ENCODE data around the gene CMTR1.

The CMTR1 gene

GRCh38 chr6:37481711-37482605 is 48.9 kb downstream of the CMTR1 start:
- in situ Hi-C loops (cut with HindIII; ENCODE audit: low pct_ligation_motif_present, low sequenced_read_pairs): no loop called here
- peaks cover 27% of the 10 kb centered on the region for H3K36me3 ChIP-seq (replicated peaks)

GRCh38 chr6:37482606-37483251 is 49.7 kb downstream of the CMTR1 start:
- Histone ChIP-seq H3K36me3 (replicated peaks) (peaks cover 26% of the 10 kb centered on the region), H3K27me3 (replicated peaks) (no peaks in the 10 kb centered on the region), H3K27ac (no peak overlapping the region), H3K4me3 (ENCODE audit: low read depth, low read length) (no peak overlapping the region)
- no peak for TF ChIP-seq CTCF (IDR thresholded peaks at IDR 0.05; ENCODE audit: low read depth, low read length, missing control alignments)
- DNase-seq: no peak
- in situ Hi-C loops (cut with HindIII; ENCODE audit: low pct_ligation_motif_present, low sequenced_read_pairs): no loop called here

More at GRCh38 chr6:37481711-37482605, 48.9 kb downstream of the CMTR1 start:
- Histone ChIP-seq H3K27ac (no peak overlapping the region), H3K4me3 (ENCODE audit: low read depth, low read length) (no peak overlapping the region), H3K27me3 (replicated peaks) (no peaks in the 10 kb centered on the region)
- no peak for DNase-seq
- no peak for TF ChIP-seq CTCF (IDR thresholded peaks at IDR 0.05; ENCODE audit: low read depth, low read length, missing control alignments)

- no peak for TF ChIP-seq CTCF (IDR thresholded peaks at IDR 0.05; ENCODE audit: low read depth, low read length, missing control alignments)
- peaks cover 26% of the 10 kb centered on the region for H3K36me3 ChIP-seq (replicated peaks)
- no peak overlapping the region for H3K27ac ChIP-seq
- H3K27me3 ChIP-seq (replicated peaks): no peaks in the 10 kb centered on the region
- DNase-seq: no peak
- in situ Hi-C loops (cut with HindIII; ENCODE audit: low pct_ligation_motif_present, low sequenced_read_pairs): no loop called here
- H3K4me3 ChIP-seq (ENCODE audit: low read depth, low read length): no peak overlapping the region
These were observed 50.4 kb downstream of the CMTR1 start for GRCh38 chr6:37483252-37483901.

- peak; percentile 19 for DNase-seq
- Histone ChIP-seq H3K4me3 (ENCODE audit: low read depth, low read length) (no peak overlapping the region), H3K27me3 (replicated peaks) (no peaks in the 10 kb centered on the region), H3K27ac (no peak overlapping the region), H3K36me3 (replicated peaks) (peaks cover 24% of the 10 kb centered on the region)
- peak; percentile 90 for TF ChIP-seq CTCF (IDR thresholded peaks at IDR 0.05; ENCODE audit: low read depth, low read length, missing control alignments)
- in situ Hi-C loops (cut with HindIII; ENCODE audit: low pct_ligation_motif_present, low sequenced_read_pairs): no loop called here
These were observed 51.1 kb downstream of the CMTR1 start for GRCh38 chr6:37483917-37484785.

GRCh38 chr6:37484786-37485170 is 51.8 kb downstream of the CMTR1 start:
- peaks cover 18% of the 10 kb centered on the region for H3K36me3 ChIP-seq (replicated peaks)
- H3K27me3 ChIP-seq (replicated peaks): no peaks in the 10 kb centered on the region
- no peak for DNase-seq
- no peak for TF ChIP-seq CTCF (IDR thresholded peaks at IDR 0.05; ENCODE audit: low read depth, low read length, missing control alignments)
- no peak overlapping the region for H3K4me3 ChIP-seq (ENCODE audit: low read depth, low read length)
- no peak overlapping the region for H3K27ac ChIP-seq
- in situ Hi-C loops (cut with HindIII; ENCODE audit: low pct_ligation_motif_present, low sequenced_read_pairs): no loop called here
